ENCODE data around the gene GCDH.
"Not testable (repeated sequence)": the region's sequence is repeated elsewhere in the genome, so short reads cannot be mapped to it uniquely, and the experiment has no call there.

The GCDH gene

GRCh38 chr19:12890787-12891552 lies at the start of gene GCDH:
Gene GCDH (plus strand): TSS chr19:12891160. CDS start chr19:12891305, 145 bp downstream.
- DNase-seq, result peak; percentile 85 to 91

- no peak for DNase-seq
Observed at GRCh38 chr19:12842511-12842910, 48.4 kb upstream of the GCDH start.

GRCh38 chr19:12843328-12843727 lies 47.6 kb upstream of the GCDH start:
- no peak for DNase-seq

GRCh38 chr19:12843999-12844732 lies 46.8 kb upstream of the GCDH start:
- DNase-seq, result no peak

GRCh38 chr19:12846613-12847012 lies 44.3 kb upstream of the GCDH start:
- DNase-seq, result not testable (repeated sequence)

- peak in 1 of 2 experiments; percentile 29 for DNase-seq
Observed at GRCh38 chr19:12847159-12848139, 43.5 kb upstream of the GCDH start.

- no peak for DNase-seq
Observed at GRCh38 chr19:12856653-12857052, 34.3 kb upstream of the GCDH start.

GRCh38 chr19:12858041-12858928 lies 32.7 kb upstream of the GCDH start:
- DNase-seq, result no peak

GRCh38 chr19:12859546-12859945 lies 31.4 kb upstream of the GCDH start:
- DNase-seq, result no peak

- no peak for DNase-seq
Observed at GRCh38 chr19:12864143-12864542, 26.8 kb upstream of the GCDH start.

- no peak for DNase-seq
Observed at GRCh38 chr19:12864721-12865715, 25.9 kb upstream of the GCDH start.

GRCh38 chr19:12865746-12866415 lies 25.1 kb upstream of the GCDH start:
- no peak for DNase-seq

GRCh38 chr19:12866416-12867119 lies 24.4 kb upstream of the GCDH start:
- no peak for DNase-seq

GRCh38 chr19:12867120-12868099 lies 23.6 kb upstream of the GCDH start:
- DNase-seq, result peak; percentile 25 to 44

GRCh38 chr19:12868540-12869112 lies 22.3 kb upstream of the GCDH start:
- no peak for DNase-seq

- no peak for DNase-seq
Observed at GRCh38 chr19:12871681-12872080, 19.3 kb upstream of the GCDH start.

- DNase-seq, result no peak
Observed at GRCh38 chr19:12872255-12872654, 18.7 kb upstream of the GCDH start.

All from NCI-H187 (cell line).